GM20431 (cell line): ENCODE measurements around the gene MLYCD.

Experiments used
- in situ Hi-C: fragments of 300-500 bp; cut with MseI, MboI; formaldehyde crosslinking; loops from one replicate; pipeline ENCODE4 v1.15.0; 2020; ENCODE audit warnings: low sequenced_read_pairs; ENCODE audit not compliant: unreplicated experiment

MLYCD gene

GRCh38 chr16:83895942-83896341 lies 3.0 kb upstream of the MLYCD start:
- in situ Hi-C loops = no loop called here

GRCh38 chr16:83899272-83899897 lies 470 bp downstream of the MLYCD start:
- in situ Hi-C loops = no loop called here

GRCh38 chr16:83899978-83900377 lies 1.1 kb downstream of the MLYCD start:
- in situ Hi-C loops = no loop called here

GRCh38 chr16:83900571-83900970 lies 1.7 kb downstream of the MLYCD start:
- in situ Hi-C loops = no loop called here

- in situ Hi-C loops = no loop called here
Observed at GRCh38 chr16:83901101-83901500, 2.2 kb downstream of the MLYCD start.

- in situ Hi-C loops = no loop called here
Observed at GRCh38 chr16:83903751-83904150, 4.8 kb downstream of the MLYCD start.

- in situ Hi-C loops = no loop called here
Observed at GRCh38 chr16:83906683-83907082, 7.8 kb downstream of the MLYCD start.

- in situ Hi-C loops = no loop called here
Observed at GRCh38 chr16:83907111-83907510, 8.2 kb downstream of the MLYCD start.

- in situ Hi-C loops = no loop called here
Observed at GRCh38 chr16:83907631-83908250, 8.8 kb downstream of the MLYCD start.

- in situ Hi-C loops = no loop called here
Observed at GRCh38 chr16:83908798-83909197, 9.9 kb downstream of the MLYCD start.

GRCh38 chr16:83911290-83911689 lies 12.4 kb downstream of the MLYCD start:
- in situ Hi-C loops = no loop called here

GRCh38 chr16:83912519-83913244 lies 13.8 kb downstream of the MLYCD start:
- in situ Hi-C loops = no loop called here

- in situ Hi-C loops = no loop called here
Observed at GRCh38 chr16:83913245-83913633, 14.3 kb downstream of the MLYCD start.

- in situ Hi-C loops = no loop called here
Observed at GRCh38 chr16:83914091-83914710, 15.3 kb downstream of the MLYCD start.

GRCh38 chr16:83915081-83915480 lies 16.2 kb downstream of the MLYCD start:
- in situ Hi-C loops = no loop called here

- in situ Hi-C loops = no loop called here
Observed at GRCh38 chr16:83915491-83915890, 16.6 kb downstream of the MLYCD start.

- in situ Hi-C loops = no loop called here
Observed at GRCh38 chr16:83917152-83918120, 18.5 kb downstream of the MLYCD start.

GRCh38 chr16:83920894-83921491 lies 22.1 kb downstream of the MLYCD start:
- in situ Hi-C loops = no loop called here

GRCh38 chr16:83923581-83924365 lies 24.9 kb downstream of the MLYCD start:
- in situ Hi-C loops = no loop called here
